GM10847 (cell line): ENCODE data around the gene MYOZ1.

Experiments
- POLR2A ChIP-seq: IDR thresholded peaks from 2 replicates; pipeline ENCODE4 v1.6.1; 2011; ENCODE audit not compliant: insufficient read length; ENCODE audit errors: extremely low read depth

Gene MYOZ1

DNA sequence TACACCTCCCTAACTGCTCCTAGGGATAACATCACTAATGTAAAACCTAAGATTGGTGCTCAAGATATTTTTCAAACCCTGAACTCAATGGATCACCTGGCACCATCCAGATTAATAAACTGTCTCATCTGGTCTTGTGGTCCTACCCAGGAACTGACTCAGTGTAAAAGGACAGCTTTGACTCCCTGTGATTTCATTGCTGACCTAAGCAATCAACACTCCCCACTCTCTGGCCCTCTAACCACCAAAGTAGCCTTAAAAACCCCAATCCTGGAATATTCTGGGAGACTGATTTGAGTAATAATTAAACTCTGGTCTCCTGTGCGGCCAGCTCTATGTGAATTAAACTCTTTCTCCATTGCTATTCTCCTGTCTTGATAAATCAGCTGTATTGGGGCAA, 43.9 kb downstream of the MYOZ1 start:
- TF ChIP-seq POLR2A = no peak

DNA sequence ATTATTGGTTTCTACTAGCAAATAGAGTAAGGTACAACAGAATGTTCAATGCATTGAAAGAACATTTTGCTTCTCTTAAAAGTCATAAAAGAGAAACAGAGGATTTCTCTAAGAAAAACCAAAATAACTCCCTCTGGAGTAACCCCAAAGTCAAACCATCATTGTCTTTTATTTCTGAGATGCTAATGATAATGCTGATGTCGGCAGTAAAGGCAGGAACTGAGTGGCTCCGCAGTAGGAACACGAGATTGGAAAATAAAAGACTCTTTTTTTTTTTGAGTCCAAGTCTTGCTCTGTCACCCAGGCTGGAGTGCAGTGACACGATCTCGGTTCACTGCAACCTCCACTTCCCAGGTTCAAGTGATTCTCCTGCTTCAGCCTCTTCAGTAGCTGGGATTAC, 47.5 kb downstream of the MYOZ1 start:
- no peak for TF ChIP-seq POLR2A

DNA sequence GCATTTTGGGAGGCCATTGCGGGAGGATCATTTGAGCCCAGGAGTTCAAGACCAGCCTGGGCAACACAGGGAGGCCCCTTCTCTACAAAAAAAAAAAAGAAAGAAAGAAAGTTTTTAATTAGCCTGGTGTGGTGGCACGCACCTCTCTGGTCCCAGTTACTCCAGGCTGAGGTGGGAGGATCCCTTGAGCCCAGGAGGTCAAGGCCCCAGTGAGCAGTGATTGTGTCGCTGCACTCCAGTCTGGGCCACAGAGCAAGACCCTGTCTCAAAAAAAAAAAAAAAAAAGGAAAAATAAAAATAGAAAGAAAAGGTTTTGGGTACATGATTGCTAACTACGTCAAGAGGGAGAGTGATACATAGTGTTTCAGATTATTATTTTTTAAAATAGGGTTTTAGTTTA, 48.2 kb downstream of the MYOZ1 start:
- TF ChIP-seq POLR2A = no peak

DNA sequence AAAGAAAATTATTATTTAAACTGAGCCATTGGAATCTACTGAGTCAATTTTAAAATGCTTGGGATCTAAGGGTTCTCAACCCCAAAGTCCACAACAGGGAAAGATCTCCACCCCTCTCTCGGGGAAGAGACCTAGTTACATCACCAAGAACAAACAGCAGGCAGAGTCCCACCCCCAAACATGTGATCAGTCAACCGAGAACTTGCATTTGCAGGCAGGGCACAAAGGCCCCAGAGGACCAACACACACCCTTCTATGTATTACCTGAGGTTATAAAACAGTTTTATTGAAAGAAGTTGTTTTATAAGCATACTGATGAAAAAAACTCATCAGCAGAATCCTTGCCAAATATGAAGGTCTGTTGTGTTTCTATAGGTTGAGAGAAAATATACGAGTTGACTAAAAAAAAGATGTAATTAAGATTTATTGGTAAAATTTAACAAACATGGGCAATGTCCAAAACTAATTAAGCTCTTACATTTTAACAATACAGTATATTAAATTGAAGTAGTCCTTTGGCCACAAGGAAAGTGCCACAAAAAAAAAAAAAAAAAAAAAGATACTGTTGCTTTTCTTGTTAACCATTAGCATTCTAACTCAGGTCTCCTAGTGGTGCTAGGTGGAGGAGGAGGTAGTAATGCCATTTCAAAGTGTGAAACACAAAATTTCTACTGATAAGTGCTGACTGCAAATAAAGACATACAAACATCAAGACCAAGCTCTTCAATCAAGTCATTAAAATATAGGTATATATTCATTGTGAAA, 49.2 kb downstream of the MYOZ1 start:
- no peak for TF ChIP-seq POLR2A

DNA sequence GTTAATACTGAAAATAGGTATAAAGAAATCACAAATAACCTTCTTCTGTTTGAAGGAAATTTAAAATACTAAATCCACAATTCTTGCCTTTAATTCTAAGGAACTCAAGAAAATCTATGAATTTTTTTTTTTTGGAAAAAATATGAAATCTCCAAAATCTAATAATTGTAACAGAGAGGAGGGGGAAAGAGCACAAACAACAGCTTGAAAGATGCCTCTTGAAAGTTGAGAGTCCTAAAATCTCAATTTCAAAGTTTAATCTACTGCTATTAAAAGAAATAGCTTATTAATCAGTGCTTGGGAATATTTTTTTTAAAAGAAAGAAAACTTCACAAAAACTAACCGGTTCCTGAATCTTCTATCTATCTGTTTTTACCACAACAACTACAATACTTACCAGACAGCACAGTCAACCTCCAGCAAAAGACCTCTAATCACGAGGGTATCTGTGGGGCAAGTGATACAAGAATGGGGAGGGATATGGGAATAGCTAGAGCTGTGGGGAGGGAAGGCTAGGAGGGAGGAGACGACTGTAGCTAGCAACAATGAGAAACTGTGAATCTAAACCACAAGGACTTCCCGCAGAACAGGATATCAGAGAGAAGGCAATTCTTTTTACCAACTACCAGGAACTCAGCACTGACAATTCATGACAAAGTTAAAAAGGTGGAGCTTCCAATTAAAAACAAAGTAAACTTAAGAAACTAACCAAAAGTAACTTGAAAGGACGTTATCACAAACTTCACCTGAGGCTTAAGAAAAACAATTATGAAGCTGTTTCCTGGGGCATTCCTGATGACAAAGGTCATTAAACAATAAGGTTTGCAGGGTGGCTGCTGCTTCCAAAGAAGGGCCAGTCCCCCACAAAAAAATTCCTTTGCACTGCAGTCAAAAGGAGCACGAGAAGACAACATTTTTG, 50.1 kb downstream of the MYOZ1 start, which contains the start of gene USP54:
Gene USP54, minus strand, starts transcription at position 462 of the 919 bp plus-strand sequence. CDS start 15,684 bp downstream, outside the sequence.
- TF ChIP-seq POLR2A = no peak

DNA sequence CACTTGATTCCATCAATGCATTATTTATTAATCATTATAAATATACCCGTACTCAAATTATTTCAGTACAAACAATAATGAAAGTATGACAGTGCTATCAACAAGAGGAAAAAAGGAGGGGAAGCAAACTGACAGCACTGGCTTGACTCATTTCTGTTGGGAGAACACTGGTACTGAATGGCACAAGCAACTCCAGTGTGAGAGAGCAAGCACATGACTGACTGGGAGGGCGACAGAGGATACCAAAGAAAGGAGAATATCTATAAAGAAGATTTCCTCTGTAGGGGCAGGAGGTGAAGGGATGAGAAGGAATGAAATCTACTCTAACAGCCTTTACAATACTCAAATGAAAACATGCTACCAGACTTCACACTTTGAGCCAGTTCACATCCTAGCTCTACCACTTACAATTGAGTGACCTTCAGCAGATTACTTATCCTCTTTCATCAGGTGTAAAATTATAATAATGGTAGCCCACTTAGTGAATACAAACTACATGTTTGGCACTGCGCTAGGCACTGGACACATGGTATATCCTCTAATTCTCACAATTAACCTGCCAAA, 51.6 kb downstream of the MYOZ1 start:
- TF ChIP-seq POLR2A = no peak

DNA sequence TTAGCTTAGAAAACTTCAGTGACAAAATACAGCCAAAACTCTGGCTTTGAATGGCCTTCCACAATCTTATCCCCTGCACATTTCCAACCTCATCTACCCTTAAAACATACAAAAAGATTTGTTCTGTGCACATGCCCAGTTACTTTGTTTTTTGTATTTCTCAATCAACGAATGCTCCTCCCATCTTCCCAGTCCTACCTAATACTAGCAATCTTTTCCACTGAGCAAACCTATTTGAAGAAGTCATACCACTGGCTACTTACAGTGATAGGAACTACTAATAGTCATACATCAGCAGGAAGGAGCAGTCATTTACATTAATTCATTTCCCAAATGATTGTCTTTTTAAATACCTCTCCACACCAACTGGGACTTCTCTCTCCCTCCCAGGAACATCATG, 52.6 kb downstream of the MYOZ1 start:
- no peak for TF ChIP-seq POLR2A

DNA sequence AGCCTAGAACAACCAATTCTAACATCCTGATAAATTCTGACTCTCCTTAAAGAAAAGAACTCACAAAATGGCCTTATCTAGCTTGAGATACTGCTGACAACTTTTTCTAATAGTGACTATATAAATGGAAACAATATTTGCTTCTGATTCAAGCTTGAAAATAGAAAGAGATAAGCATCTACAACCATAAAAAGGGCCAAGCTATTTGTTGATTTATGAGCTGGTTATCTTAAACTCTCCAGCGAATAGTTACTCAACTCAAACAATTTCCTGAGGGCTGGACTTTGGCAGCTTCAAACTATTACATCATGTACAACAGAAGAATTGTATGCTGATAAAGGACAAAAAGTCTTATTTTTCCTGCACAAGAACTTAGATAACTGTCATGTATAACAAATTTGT, 54.7 kb downstream of the MYOZ1 start:
- TF ChIP-seq POLR2A = no peak

DNA sequence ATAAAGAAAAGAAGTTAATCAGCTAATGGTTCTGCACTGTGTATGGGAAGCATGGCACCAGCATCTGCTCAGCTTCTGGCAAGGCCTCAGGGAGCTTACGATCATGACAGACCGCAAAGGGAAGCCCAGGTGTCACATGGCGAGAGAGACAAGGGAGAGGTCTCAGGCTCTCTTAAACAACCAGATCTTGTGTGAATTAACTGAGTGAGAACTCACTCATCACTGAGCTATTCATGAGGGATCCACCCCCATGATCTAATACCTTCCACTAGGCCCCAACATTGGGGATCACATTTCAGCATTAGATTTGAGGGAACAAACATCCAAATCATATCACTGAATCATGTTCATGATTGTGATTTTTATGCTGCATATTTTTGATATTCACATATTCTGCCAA, 55.9 kb downstream of the MYOZ1 start:
- no peak for TF ChIP-seq POLR2A

DNA sequence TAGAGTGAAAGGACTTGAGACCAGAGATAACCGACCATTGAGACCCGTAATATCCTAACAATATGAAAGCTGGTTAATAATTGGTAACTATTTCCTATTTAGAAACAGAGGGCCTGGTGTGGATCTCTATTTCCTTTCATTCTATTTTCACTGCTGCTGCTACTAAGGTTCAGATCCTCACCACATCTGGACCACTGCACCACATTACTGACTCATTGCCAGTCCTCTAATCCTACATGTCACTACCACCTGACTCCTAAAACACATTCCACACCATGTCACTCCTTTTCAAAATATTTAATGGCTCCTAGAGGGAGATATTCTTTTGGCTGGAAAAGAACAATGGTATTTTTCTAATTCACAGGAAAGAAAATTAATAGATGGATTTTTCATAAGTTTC, 56.5 kb downstream of the MYOZ1 start:
- TF ChIP-seq POLR2A = no peak

DNA sequence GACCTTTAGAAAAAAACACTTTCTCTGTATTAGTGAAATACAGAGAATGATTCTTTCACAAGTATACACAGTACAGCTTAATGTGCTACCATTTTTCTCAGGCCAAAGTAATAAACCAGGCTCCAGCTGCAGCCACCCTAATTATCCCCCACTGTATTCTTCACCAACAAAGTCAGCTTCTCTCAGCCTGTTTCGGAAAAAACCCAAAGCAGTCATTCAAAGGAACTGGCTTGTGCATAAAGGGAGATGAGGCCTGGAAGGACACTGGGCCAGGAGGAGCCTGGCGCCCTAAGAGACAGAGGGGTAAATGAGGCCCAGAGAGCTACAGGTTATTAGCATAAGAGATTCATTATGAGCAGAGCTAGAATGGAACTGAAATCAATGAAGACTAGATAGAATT, 59.4 kb downstream of the MYOZ1 start:
- no peak for TF ChIP-seq POLR2A
